HAP-1 (cell line): Measurements from ENCODE around the gene S100A10.
A peak's percentile ranks its signal among the peaks of the same experiment; 100 is the strongest.

ENCODE experiments used
- DNase-seq, 2 experiments: peaks; one replicate each; pipeline ENCODE4 v3.0.0-alpha.2; 2016 to 2020; ENCODE audit warnings: low spot score in 2 of 2
- H3K27me3 ChIP-seq: fragments of 250-450 bp; sonication (Bioruptor Pico); 2 replicates; pipeline ENCODE4 v1.5.1; 2020; ENCODE audit warnings: low read depth, mild to moderate bottlenecking, moderate library complexity
- H3K36me3 ChIP-seq: fragments of 250-450 bp; sonication (Bioruptor Pico); replicated peaks from 2 replicates; pipeline ENCODE4 v1.5.1; 2020; ENCODE audit warnings: mild to moderate bottlenecking
- H3K4me1 ChIP-seq: fragments of 250-450 bp; sonication (Bioruptor Pico); 2 replicates; pipeline ENCODE4 v1.5.1; 2020; ENCODE audit warnings: mild to moderate bottlenecking
- H3K4me3 ChIP-seq: fragments of 250-450 bp; sonication (Bioruptor Pico); 2 replicates; pipeline ENCODE4 v1.5.1; 2020; ENCODE audit warnings: mild to moderate bottlenecking, moderate library complexity
- H3K9me3 ChIP-seq: fragments of 250-450 bp; sonication (Bioruptor Pico); 2 replicates; pipeline ENCODE4 v1.5.1; 2020; ENCODE audit warnings: mild to moderate bottlenecking, moderate library complexity
- in situ Hi-C: fragments of 300-500 bp; cut with MboI; formaldehyde crosslinking; loops from 3 replicates; pipeline ENCODE4 v1.14.3; 2020; ENCODE audit warnings: low sequenced_read_pairs, inconsistent platforms, mixed read lengths

Gene S100A10

DNA sequence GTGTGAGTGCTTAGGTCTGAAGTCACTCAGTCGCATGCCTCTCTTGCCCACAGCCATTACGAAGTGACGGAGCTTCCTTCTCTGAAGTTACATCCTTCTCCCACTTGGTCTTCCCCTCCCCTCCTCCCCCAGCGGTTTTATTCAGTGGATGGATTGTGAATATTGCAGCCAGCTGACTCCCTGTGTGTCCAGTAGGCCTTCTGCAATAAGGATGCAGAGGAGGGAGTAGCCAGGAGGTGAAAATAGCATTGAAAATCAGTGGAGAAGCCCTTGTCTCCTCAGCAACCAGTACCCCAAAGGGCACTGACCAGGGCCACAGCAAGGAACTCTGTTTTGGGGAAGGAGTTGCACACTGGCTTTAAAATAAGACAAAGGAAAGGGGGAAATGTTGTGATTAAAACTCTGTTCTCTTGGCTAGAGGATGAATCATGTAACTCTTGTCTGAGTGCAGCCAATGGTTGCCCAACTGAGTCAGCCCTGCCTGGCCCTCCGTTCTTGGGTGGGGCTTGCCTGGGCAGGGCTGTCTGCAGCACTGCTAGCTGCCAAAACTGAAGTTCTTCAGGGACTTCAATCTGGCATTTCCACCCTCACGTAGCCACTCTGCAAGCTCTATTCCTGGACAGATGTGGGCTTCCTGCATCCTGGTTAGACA lies 4.3 kb downstream of the S100A10 start:
- peaks cover 18% of the 10 kb centered on the region for H3K36me3 ChIP-seq
- DNase-seq, result no peak
- H3K4me3 ChIP-seq, result no peak overlapping the region
- no peaks in the 10 kb centered on the region for H3K27me3 ChIP-seq
- in situ Hi-C loops, result no loop called here
- H3K4me1 ChIP-seq, result peaks cover 80% of the 10 kb centered on the region
- no peaks in the 10 kb centered on the region for H3K9me3 ChIP-seq

GRCh38 chr1:151988405-151988923 lies 5.2 kb downstream of the S100A10 start:
- H3K4me1 ChIP-seq, result peaks cover 76% of the 10 kb centered on the region
- in situ Hi-C loops, result no loop called here
- H3K27me3 ChIP-seq, result no peaks in the 10 kb centered on the region
- no peak overlapping the region for H3K4me3 ChIP-seq
- peaks cover 27% of the 10 kb centered on the region for H3K36me3 ChIP-seq
- DNase-seq, result peak; percentile 62 to 96
- H3K9me3 ChIP-seq, result no peaks in the 10 kb centered on the region

DNA sequence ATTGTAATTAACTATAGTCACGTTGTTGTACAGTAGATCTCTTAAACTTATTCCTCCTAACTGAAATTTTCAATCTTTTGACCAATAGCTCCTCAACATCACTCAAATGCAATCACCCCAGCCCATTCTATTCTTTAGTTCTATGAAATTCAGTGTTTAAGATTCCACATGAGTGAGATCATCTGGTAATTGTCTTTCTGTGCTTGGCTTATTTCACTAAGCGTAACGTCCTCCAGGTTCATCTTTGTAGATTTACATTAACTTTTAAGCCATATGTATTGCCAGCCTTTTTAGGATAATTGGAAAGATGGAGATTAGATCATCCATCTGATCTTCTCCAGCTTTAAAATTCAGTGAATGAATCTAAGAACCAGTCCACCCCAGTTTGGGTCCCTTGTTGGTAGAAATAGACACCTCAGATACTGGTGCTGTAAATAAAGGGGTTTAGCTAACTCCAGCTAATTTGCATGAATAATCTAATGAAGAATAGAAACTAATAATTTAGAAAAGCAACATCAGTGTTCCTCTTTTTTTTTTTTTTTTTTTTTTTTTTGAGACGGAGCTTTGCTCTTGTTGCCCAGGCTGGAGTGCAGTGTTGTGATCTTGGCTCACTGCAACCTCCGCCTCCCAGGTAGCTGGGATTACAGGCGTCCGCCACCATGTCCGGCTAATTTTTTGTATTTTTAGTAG lies 7.0 kb downstream of the S100A10 start:
- no peak overlapping the region for H3K4me3 ChIP-seq
- in situ Hi-C loops, result no loop called here
- DNase-seq, result peak in 1 of 2 experiments; percentile 37
- H3K36me3 ChIP-seq, result peaks cover 38% of the 10 kb centered on the region
- H3K9me3 ChIP-seq, result no peaks in the 10 kb centered on the region
- H3K27me3 ChIP-seq, result no peaks in the 10 kb centered on the region
- H3K4me1 ChIP-seq, result peaks cover 69% of the 10 kb centered on the region

- H3K9me3 ChIP-seq, result no peaks in the 10 kb centered on the region
- no peaks in the 10 kb centered on the region for H3K27me3 ChIP-seq
- H3K4me1 ChIP-seq, result peaks cover 68% of the 10 kb centered on the region
- H3K4me3 ChIP-seq, result no peak overlapping the region
- H3K36me3 ChIP-seq, result peaks cover 42% of the 10 kb centered on the region
- DNase-seq, result no peak
- in situ Hi-C loops, result no loop called here
Measured at GRCh38 chr1:151985768-151986167, 7.9 kb downstream of the S100A10 start.

DNA sequence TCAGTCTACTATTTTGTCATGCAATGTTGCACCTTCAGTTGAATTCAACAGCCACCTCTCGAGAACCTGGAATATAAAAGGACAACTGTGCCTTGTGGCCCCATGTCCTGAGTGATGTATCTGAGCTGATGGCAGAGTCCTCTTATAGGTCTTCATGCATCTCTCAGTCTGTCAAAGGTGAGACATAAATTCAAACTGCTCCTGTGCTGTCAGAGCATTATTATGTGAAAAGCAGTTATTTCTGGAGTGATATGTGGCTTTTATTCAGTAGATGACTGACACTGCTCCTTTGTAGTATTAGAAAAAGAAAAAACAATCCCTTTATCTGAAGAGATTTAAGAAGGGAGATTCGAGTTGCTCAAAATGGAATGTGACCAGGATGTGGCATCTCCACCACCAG lies 8.4 kb downstream of the S100A10 start:
- Histone ChIP-seq H3K4me1 (peaks cover 67% of the 10 kb centered on the region), H3K9me3 (no peaks in the 10 kb centered on the region), H3K4me3 (no peak overlapping the region), H3K36me3 (peaks cover 42% of the 10 kb centered on the region), H3K27me3 (no peaks in the 10 kb centered on the region)
- DNase-seq, result no peak
- in situ Hi-C loops, result no loop called here

- Histone ChIP-seq H3K4me1 (peaks cover 61% of the 10 kb centered on the region), H3K27me3 (no peaks in the 10 kb centered on the region)
- in situ Hi-C loops, result no loop called here
Measured at GRCh38 chr1:151984313-151984956, 9.2 kb downstream of the S100A10 start.

DNA sequence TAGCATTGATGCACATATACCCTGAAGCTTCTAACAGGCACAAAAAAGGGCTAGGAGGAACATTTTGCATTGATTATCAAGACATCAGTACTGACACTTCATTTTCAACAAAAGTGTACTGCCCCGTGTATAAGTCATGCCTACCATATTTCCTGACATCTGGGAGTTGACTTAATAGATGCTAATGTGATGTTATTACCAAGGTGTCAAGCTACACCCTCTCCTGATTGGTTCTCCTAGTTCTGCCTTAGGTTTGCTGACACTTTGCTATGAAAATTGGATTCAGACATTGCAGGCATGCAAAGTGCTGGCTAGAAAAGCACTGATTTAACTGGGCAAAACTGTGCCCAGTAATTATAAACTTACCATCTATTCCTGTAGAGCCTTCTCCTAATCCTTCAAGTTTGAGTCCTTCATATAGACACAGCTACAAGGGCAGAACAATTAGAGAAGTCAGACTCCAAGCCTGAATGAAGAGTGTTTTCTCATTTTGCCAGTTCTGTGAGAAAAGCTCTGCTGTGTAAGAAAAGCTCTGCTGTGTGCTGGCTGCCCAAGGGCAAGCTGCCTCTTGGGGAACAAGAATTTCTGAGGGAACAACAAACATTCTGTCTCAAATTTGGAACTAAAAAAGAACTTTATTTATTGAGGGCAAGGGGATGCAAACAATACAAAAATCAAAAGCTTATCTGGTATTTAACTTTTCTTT lies 11.2 kb downstream of the S100A10 start:
- Histone ChIP-seq H3K27me3 (no peaks in the 10 kb centered on the region), H3K36me3 (peaks cover 42% of the 10 kb centered on the region), H3K4me3 (no peak overlapping the region), H3K9me3 (no peaks in the 10 kb centered on the region), H3K4me1 (peaks cover 44% of the 10 kb centered on the region)
- no peak for DNase-seq
- in situ Hi-C loops, result no loop called here

More at GRCh38 chr1:151984313-151984956, 9.2 kb downstream of the S100A10 start:
- Histone ChIP-seq H3K4me3 (no peak overlapping the region), H3K36me3 (peaks cover 42% of the 10 kb centered on the region), H3K9me3 (no peaks in the 10 kb centered on the region)
- no peak for DNase-seq

DNA sequence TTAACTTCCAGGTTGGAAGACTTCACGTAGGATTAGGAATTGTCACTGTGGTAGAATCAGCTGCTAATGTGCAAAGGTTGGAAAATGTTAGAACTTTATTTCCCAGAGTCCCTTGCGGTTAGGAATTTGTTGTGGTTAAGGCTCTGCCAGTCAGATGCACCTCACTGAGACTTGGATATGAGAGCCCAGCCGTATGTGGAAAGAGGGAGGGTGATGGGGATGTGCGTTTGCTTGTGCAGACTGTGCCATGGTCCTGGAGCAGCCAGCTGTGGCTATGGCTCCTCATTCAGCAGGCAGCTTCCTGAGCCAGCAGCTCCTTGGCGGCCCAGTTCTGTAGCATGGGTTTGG lies 12.5 kb downstream of the S100A10 start:
- in situ Hi-C loops, result no loop called here
- H3K4me1 ChIP-seq, result peaks cover 32% of the 10 kb centered on the region
- H3K4me3 ChIP-seq, result no peak overlapping the region
- no peaks in the 10 kb centered on the region for H3K9me3 ChIP-seq
- peaks cover 42% of the 10 kb centered on the region for H3K36me3 ChIP-seq
- H3K27me3 ChIP-seq, result no peaks in the 10 kb centered on the region
- no peak for DNase-seq

DNA sequence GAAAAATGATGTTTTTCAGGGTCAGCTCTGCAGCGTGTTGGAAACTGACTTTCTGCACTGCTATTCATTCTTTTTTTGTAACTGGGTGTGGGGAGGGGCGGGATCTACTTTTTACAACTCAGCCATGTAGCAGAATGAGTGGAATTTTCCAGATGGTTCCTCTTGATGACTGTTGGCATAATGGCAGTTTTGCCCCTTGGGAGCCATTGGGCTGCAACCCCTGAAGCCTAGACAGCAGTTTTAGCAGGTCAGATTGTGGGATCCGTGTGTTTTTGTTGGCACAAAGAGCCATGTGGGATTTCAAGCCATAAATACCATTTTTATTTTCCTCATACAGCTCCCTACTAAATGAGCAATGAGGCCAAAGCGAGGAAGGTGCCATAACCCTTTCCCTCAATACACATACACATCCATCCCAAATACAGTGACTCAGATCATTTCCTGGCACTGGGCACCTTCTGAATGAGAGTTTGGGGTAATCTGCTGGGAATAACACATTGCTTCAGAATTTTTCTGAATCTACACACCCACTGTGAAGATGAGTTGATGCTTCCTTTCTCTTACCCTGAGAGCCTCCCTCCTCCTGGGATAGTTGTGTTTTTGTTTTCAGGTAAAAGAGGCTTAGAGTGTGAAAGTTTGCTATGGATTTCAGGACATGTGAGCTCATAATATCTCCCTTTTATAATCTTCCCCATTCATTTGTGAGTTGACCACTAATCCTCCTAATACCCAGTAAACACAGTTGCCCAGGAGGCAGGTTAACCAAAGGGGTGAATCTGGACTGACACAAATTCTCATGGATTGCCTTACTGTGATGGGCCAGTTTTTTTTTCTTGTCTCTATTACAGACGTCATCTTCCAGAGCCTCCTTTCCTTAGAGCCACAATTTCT lies 13.1 kb downstream of the S100A10 start:
- Histone ChIP-seq H3K9me3 (no peaks in the 10 kb centered on the region), H3K4me1 (peaks cover 26% of the 10 kb centered on the region), H3K27me3 (no peaks in the 10 kb centered on the region), H3K36me3 (peaks cover 36% of the 10 kb centered on the region), H3K4me3 (no peak overlapping the region)
- DNase-seq, result peak; percentile 33 to 68
- in situ Hi-C loops, result no loop called here

- no peak overlapping the region for H3K4me3 ChIP-seq
- H3K27me3 ChIP-seq, result no peaks in the 10 kb centered on the region
- peaks cover 14% of the 10 kb centered on the region for H3K4me1 ChIP-seq
- DNase-seq, result no peak
- in situ Hi-C loops, result no loop called here
- H3K9me3 ChIP-seq, result no peaks in the 10 kb centered on the region
- peaks cover 20% of the 10 kb centered on the region for H3K36me3 ChIP-seq
Measured at GRCh38 chr1:151978922-151979321, 14.7 kb downstream of the S100A10 start.

- DNase-seq, result no peak
- in situ Hi-C loops, result no loop called here
- H3K4me3 ChIP-seq, result no peak overlapping the region
- H3K9me3 ChIP-seq, result no peaks in the 10 kb centered on the region
- peaks cover 12% of the 10 kb centered on the region for H3K36me3 ChIP-seq
- H3K4me1 ChIP-seq, result peaks cover 19% of the 10 kb centered on the region
- H3K27me3 ChIP-seq, result no peaks in the 10 kb centered on the region
Measured at GRCh38 chr1:151977662-151978230, 15.9 kb downstream of the S100A10 start.

DNA sequence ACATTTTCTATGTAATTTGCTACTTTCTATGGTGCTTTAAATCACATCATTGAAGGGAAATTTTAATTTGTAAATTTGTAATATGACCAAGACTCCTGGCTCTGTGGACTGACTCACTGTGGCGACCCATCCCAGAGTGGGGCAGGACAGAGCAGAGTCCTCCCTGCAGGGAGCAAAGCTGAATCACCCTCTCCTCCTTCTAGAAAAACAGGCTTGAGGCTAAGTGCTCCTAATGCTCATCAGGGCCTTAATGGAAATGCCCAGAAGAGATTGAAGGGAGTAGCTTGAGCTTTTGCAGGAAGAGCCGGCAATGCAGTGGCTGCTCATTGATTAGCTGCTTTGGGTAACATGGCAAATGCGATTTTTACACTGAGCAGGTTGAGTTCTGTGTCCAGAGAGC lies 16.8 kb downstream of the S100A10 start:
- Histone ChIP-seq H3K27me3 (no peaks in the 10 kb centered on the region), H3K36me3 (peaks cover 5% of the 10 kb centered on the region; the same call in 1 of the 2 replicates), H3K4me1 (peaks cover 26% of the 10 kb centered on the region), H3K4me3 (no peak overlapping the region), H3K9me3 (no peaks in the 10 kb centered on the region)
- in situ Hi-C loops, result no loop called here
- DNase-seq, result no peak

DNA sequence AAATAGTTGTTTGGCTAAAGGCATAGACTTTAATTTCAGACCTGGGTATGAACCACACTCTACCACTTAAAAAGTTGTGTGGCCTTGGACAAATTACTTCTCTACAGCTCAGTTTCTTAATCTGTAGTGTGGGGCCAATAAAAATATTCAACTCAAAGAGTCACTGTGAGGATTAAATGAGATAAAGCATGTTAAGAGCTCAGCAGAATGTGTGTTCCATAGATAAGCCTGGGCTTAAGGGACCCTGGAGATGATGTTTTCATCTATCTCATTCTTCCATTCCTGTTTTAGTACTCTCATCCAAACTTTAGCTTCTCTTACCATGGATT lies 17.7 kb downstream of the S100A10 start:
- Histone ChIP-seq H3K36me3 (no peaks in the 10 kb centered on the region), H3K27me3 (no peaks in the 10 kb centered on the region), H3K4me1 (peaks cover 20% of the 10 kb centered on the region), H3K4me3 (no peak overlapping the region), H3K9me3 (no peaks in the 10 kb centered on the region)
- in situ Hi-C loops, result no loop called here
- no peak for DNase-seq
